ENCODE measurements around the gene EYS. TPM values are rescaled to one million over a fixed set of nuclear protein-coding genes. Genes with fewer than 3 reads are reported as not detected.

EYS gene
- total and polyA plus RNA-seq, 2 of the 8 experiments (the other 6 are each of a cell fraction or from before 2014, with no cell fraction given) = 0.05 to 0.13 TPM

DNA sequence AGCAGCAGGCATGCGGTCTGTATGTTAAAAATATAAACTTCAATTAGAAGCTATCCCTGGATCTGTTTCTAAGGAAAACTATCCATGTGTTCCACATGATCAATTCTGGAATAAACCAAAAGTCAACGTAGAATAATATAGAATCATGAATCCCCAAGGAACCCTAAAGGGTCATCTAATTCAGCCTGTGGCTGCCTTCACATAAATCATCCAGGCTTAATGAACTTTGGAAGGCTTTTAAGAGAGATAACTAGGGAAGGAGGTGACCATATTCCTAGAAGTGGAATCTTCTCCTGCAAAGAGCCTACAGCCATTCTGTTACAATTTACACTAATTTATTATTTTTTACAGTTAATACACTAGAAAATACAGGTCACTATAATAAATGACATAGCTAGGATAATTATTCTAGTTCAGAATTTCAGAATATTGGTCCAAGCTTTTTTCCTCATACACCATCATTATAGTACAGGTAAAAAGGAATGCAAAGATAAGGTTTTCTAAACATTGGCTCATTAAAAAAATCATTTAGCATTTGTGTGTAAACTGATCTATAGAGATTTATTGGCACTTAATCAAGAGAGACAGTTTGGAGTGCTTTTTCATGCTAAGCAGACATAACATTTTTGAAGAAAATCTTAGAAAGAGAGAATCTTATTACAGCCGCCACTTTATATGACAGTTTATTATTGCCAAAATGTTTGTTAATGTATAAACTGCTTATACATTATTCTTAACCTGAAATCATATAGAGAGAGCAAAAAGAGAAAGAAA, 1220.3 kb downstream of the EYS start:
- no peaks in the 10 kb centered on the region for H3K4me1 ChIP-seq (replicated peaks in 1 of 4; ENCODE audit: control insufficient read depth in 3 of 4, insufficient read depth in 4 of 4, low read length in 3 of 4)
- no peak overlapping the region for H2BK15ac ChIP-seq (ENCODE audit: low read length)
- no peak overlapping the region for H3K9ac ChIP-seq (replicated peaks in 1 of 4; ENCODE audit: extremely low read depth in 1 of 4, low read depth in 3 of 4, low read length in 3 of 4)
- no peak overlapping the region for H2BK120ac ChIP-seq (replicated peaks; ENCODE audit: low read depth, low read length)
- TF ChIP-seq CTBP2 (IDR thresholded peaks at IDR 0.05; ENCODE audit: borderline replicate concordance, insufficient read depth, insufficient read length, low read length) (no peak), BCL11A (IDR thresholded peaks at IDR 0.05; ENCODE audit: low read depth in 2 of 2, low read length in 2 of 2) (no peak), TCF12 (IDR thresholded peaks at IDR 0.05; ENCODE audit: low read depth, low read length) (no peak), JUN (IDR thresholded peaks at IDR 0.05; ENCODE audit: low read depth, low read length) (no peak), HDAC6 (IDR thresholded peaks at IDR 0.05; ENCODE audit: low read depth, low read length) (no peak), CEBPB (IDR thresholded peaks at IDR 0.05; ENCODE audit: low read depth, low read length) (no peak), BACH1 (IDR thresholded peaks at IDR 0.05; ENCODE audit: low read length) (no peak), RXRA (IDR thresholded peaks at IDR 0.05; ENCODE audit: insufficient read depth, low read depth, low read length) (no peak), EGR1 (IDR thresholded peaks at IDR 0.05; ENCODE audit: borderline replicate concordance, low read depth, low read length) (no peak), POLR2A (IDR thresholded peaks at IDR 0.05; ENCODE audit: control extremely low read depth in 1 of 2, low read depth in 2 of 2, low read length in 2 of 2) (no peak)
- H3K27ac ChIP-seq (ENCODE audit: low read depth, low read length) = no peak overlapping the region
- no peak overlapping the region for H3K18ac ChIP-seq (ENCODE audit: extremely low read depth, low read length)
- H4K5ac ChIP-seq (ENCODE audit: insufficient read length, low read depth, low read length) = no peak overlapping the region
- no peaks in the 10 kb centered on the region for H3K36me3 ChIP-seq (ENCODE audit: control insufficient read depth in 2 of 4, insufficient read depth in 4 of 4, low read length in 3 of 4)
- no peak overlapping the region for H3K56ac ChIP-seq (replicated peaks; ENCODE audit: insufficient read length, low read depth, low read length)
- FAIRE-seq = no peak
- no peak overlapping the region for H2BK5ac ChIP-seq (ENCODE audit: low read depth, low read length)
- H3K79me1 ChIP-seq (ENCODE audit: low read depth, low read length) = no peaks in the 10 kb centered on the region
- H3K4ac ChIP-seq (replicated peaks; ENCODE audit: insufficient read length, low read depth, low read length) = no peak overlapping the region
- H2AK5ac ChIP-seq (ENCODE audit: low read depth, low read length) = no peak overlapping the region
- no peak overlapping the region for H4K91ac ChIP-seq (replicated peaks; ENCODE audit: insufficient read length, low read length)
- no peaks in the 10 kb centered on the region for H3K9me3 ChIP-seq (ENCODE audit: insufficient read depth in 2 of 2, low read depth in 1 of 2, low read length in 1 of 2)
- DNase-seq (ENCODE audit: low read depth in 1 of 2, low spot score in 2 of 2) = no peak
- H4K8ac ChIP-seq (ENCODE audit: extremely low read depth, insufficient read depth, low read length) = no peak overlapping the region
- WGBS, 2 experiments (ENCODE audit: extremely low coverage in 1 of 2, insufficient coverage in 1 of 2, insufficient read length in 1 of 2, insufficient replicate concordance in 2 of 2, low coverage in 1 of 2, low lambda C conversion rate in 2 of 2, missing lambda C conversion rate in 1 of 2) = 91% methylated on average over 3 of the region's 3 CpGs; no CpG with 5 or more reads in 1 of the 2 experiments
- no peaks in the 10 kb centered on the region for H3K79me2 ChIP-seq (ENCODE audit: control insufficient read depth in 1 of 2, insufficient read depth in 2 of 2, low read length in 2 of 2)
- H2BK20ac ChIP-seq (ENCODE audit: low read length) = no peak overlapping the region
- no peak overlapping the region for H2BK12ac ChIP-seq (ENCODE audit: low read depth, low read length)
- no peak overlapping the region for H3K23ac ChIP-seq (ENCODE audit: insufficient read length)
- no peaks in the 10 kb centered on the region for H3K27me3 ChIP-seq (replicated peaks in 1 of 4; ENCODE audit: control insufficient read depth in 3 of 4, extremely low read depth in 1 of 4, insufficient read depth in 3 of 4, low read length in 3 of 4)
- H3K4me3 ChIP-seq (ENCODE audit: extremely low read depth in 1 of 4, insufficient read depth in 2 of 4, low read depth in 3 of 4, low read length in 4 of 4) = no peak overlapping the region
- H3K14ac ChIP-seq (ENCODE audit: insufficient read length) = no peak overlapping the region
- no peak overlapping the region for H2AFZ ChIP-seq (ENCODE audit: low read length)
- H3K4me2 ChIP-seq (ENCODE audit: insufficient read depth in 1 of 2, low read depth in 2 of 2, low read length in 2 of 2) = no peak overlapping the region
- CTCF ChIA-PET (ENCODE audit: partially characterized antibody) = interaction anchor here (2.8 kb wide), 1 partner anchor 18 kb away, joined by 9 read pairs; no protein-coding TSS in a partner anchor
- H4K20me1 ChIP-seq (replicated peaks in 1 of 2; ENCODE audit: control insufficient read depth in 1 of 2, insufficient read depth in 2 of 2, low read length in 2 of 2) = no peaks in the 10 kb centered on the region
- H3K23me2 ChIP-seq (ENCODE audit: low read depth, low read length) = no peaks in the 10 kb centered on the region
- POLR2A ChIA-PET (ENCODE audit: partially characterized antibody) = no interaction called here

Data from H1 (cell line).